Transverse colon (tissue), 4 donors: ENCODE results near the gene GAP43. TPM values are rescaled to one million over a fixed set of nuclear protein-coding genes. Genes with fewer than 3 reads are reported as not detected.

Source experiments
- DNase-seq: peaks from one replicate; pipeline ENCODE4 v3.0.0-alpha.2; 2019
- H3K27ac ChIP-seq, 4 donors: fragments of 200-600 bp; sonication (generic); 2 replicates each; pipeline ENCODE4 v1.5.1; 2016 to 2018; ENCODE audit warnings: inconsistent platforms in 4 of 4
- H3K27me3 ChIP-seq: fragments of 200-600 bp; sonication (generic); 2 replicates; pipeline ENCODE4 v1.5.1; 2017; ENCODE audit warnings: inconsistent platforms
- H3K36me3 ChIP-seq, 4 donors: fragments of 200-600 bp; sonication (generic); 2 replicates each; pipeline ENCODE4 v1.5.1; 2017 to 2019; ENCODE audit warnings: inconsistent platforms in 4 of 4
- H3K4me1 ChIP-seq, 4 donors: fragments of 200-600 bp; sonication (generic); 2 replicates each; pipeline ENCODE4 v1.5.1; 2017 to 2020; ENCODE audit warnings: inconsistent platforms in 4 of 4
- H3K4me3 ChIP-seq, 4 donors: fragments of 200-600 bp; sonication (generic); 1 replicate in 1 of 4; 2 replicates in 3 of 4; pipeline versions ENCODE4 v1.5.1 to v1.6.1; 2017 to 2019; ENCODE audit warnings: inconsistent platforms in 4 of 4
- H3K9me3 ChIP-seq, 2 donors: fragments of 200-600 bp; sonication (generic); 2 replicates each; pipeline ENCODE4 v1.5.1; 2017 to 2019; ENCODE audit warnings: inconsistent platforms in 2 of 2
- CTCF ChIP-seq, 5 experiments: fragments of 200-600 bp in 3 of 5; fragments of 450-650 bp in 2 of 5; sonication (generic) in 3 of 5; IDR thresholded peaks; 1 replicate in 2 of 5; 2 replicates in 3 of 5; pipeline ENCODE4 v1.5.1; 2016 to 2017; ENCODE audit warnings: antibody characterized with exemption in 5 of 5, inconsistent platforms in 3 of 5, mild to moderate bottlenecking in 2 of 5, moderate library complexity in 1 of 5
- EP300 ChIP-seq: sonication (generic); formaldehyde crosslinking; IDR thresholded peaks from one replicate; pipeline ENCODE4 v1.6.1; 2017; ENCODE audit warnings: antibody characterized with exemption, low read depth
- POLR2A ChIP-seq: fragments of 450-650 bp; IDR thresholded peaks from one replicate; pipeline ENCODE4 v1.6.1; 2016; ENCODE audit warnings: antibody characterized with exemption, mild to moderate bottlenecking, moderate library complexity
- POLR2AphosphoS5 ChIP-seq, 3 donors: sonication (generic); formaldehyde crosslinking; IDR thresholded peaks; one replicate each; pipeline ENCODE4 v1.6.1; 2016; ENCODE audit warnings: antibody characterized with exemption in 3 of 3
- WGBS, 2 donors: methylation state at CpG; one replicate each; pipeline ENCODE4 v1.1.5; 2018; ENCODE audit warnings: low coverage in 1 of 2; 5-methylcytosine and 5-hydroxymethylcytosine counted together
- in situ Hi-C, 4 donors: fragments of 200-750 bp; cut with MboI; loops; one replicate each; pipeline versions ENCODE4 v1.15.0 to v1.15.1; 2017; ENCODE audit warnings: low sequenced_read_pairs in 3 of 4, low pct_ligation_motif_present in 1 of 4, low pct_unique_long_range_greater_than_20kb in 1 of 4
- intact Hi-C: fragments of 100-400 bp; cut with DNase I; formaldehyde crosslinking; loops from one replicate; pipeline ENCODE4 v1.15.1; 2023; ENCODE audit warnings: low total_unique reads
- total RNA-seq, 4 donors: library from RNA; depleted of rRNA; stranded (reverse); fragments of >200 nt; gene quantifications; one replicate each; pipeline ENCODE4 v1.1.0, GENCODE V29; 2016

GAP43 gene
- total RNA-seq, 4 donors from 2014 or later, result 2.2 to 3.5 (median 2.6) TPM; not detected in 1

- H3K4me1 ChIP-seq, result no peaks in the 10 kb centered on the region
- H3K4me3 ChIP-seq, result no peak overlapping the region
- H3K9me3 ChIP-seq, result no peaks in the 10 kb centered on the region
- intact Hi-C loops (no loop called here), in situ Hi-C loops (no loop called here)
- no peak for DNase-seq
- H3K27me3 ChIP-seq, result no peaks in the 10 kb centered on the region
- 0 to 56% methylated on average over 1 to 3 of the region's 5 CpGs for WGBS, 2 donors
- TF ChIP-seq CTCF (IDR thresholded peaks at IDR 0.05) (no peak), POLR2AphosphoS5 (IDR thresholded peaks at IDR 0.05) (no peak), EP300 (no peak), POLR2A (no peak)
- no peak overlapping the region for H3K27ac ChIP-seq
- no peaks in the 10 kb centered on the region for H3K36me3 ChIP-seq
These were observed 90.0 kb downstream of the GAP43 start for GRCh38 chr3:115713284-115713683.

- in situ Hi-C loops, result no loop called here
These were observed 92.0 kb downstream of the GAP43 start for GRCh38 chr3:115715241-115715745.

GRCh38 chr3:115720983-115721382 is 97.7 kb downstream of the GAP43 start:
- Histone ChIP-seq H3K36me3 (no peaks in the 10 kb centered on the region), H3K4me3 (no peak overlapping the region), H3K27me3 (no peaks in the 10 kb centered on the region), H3K9me3 (no peaks in the 10 kb centered on the region), H3K27ac (no peak overlapping the region), H3K4me1 (no peaks in the 10 kb centered on the region)
- 74 to 78% methylated on average over 4 of the region's 4 CpGs for whole genome bisulfite sequencing, 2 donors
- in situ Hi-C loops (no loop called here), intact Hi-C loops (no loop called here)
- DNase-seq, result no peak
- TF ChIP-seq POLR2A, result no peak
- no peak for TF ChIP-seq CTCF (IDR thresholded peaks at IDR 0.05)
- TF ChIP-seq POLR2AphosphoS5 (IDR thresholded peaks at IDR 0.05), result no peak
- no peak for TF ChIP-seq EP300

More at GRCh38 chr3:115715241-115715745, 92.0 kb downstream of the GAP43 start:
- no peaks in the 10 kb centered on the region for H3K9me3 ChIP-seq
- H3K27ac ChIP-seq, result no peak overlapping the region
- TF ChIP-seq CTCF (IDR thresholded peaks at IDR 0.05) (no peak), EP300 (no peak), POLR2A (no peak), POLR2AphosphoS5 (IDR thresholded peaks at IDR 0.05) (no peak)
- H3K4me1 ChIP-seq, result no peaks in the 10 kb centered on the region
- H3K27me3 ChIP-seq, result no peaks in the 10 kb centered on the region
- no peak overlapping the region for H3K4me3 ChIP-seq
- DNase-seq, result no peak
- no peaks in the 10 kb centered on the region for H3K36me3 ChIP-seq
- WGBS, 2 donors, result 95 to 96% methylated on average over 4 of the region's 4 CpGs
- intact Hi-C loops, result no loop called here

- 96 to 100% methylated on average over 3 of the region's 3 CpGs for WGBS, 2 donors
- no peak overlapping the region for H3K4me3 ChIP-seq
- no peaks in the 10 kb centered on the region for H3K27me3 ChIP-seq
- DNase-seq, result no peak
- no peak overlapping the region for H3K27ac ChIP-seq
- H3K9me3 ChIP-seq, result no peaks in the 10 kb centered on the region
- H3K36me3 ChIP-seq, result no peaks in the 10 kb centered on the region
- H3K4me1 ChIP-seq, result no peaks in the 10 kb centered on the region
- intact Hi-C loops (no loop called here), in situ Hi-C loops (no loop called here)
- TF ChIP-seq EP300 (no peak), POLR2AphosphoS5 (IDR thresholded peaks at IDR 0.05) (no peak), CTCF (IDR thresholded peaks at IDR 0.05) (no peak), POLR2A (no peak)
These were observed 102.5 kb downstream of the GAP43 start for GRCh38 chr3:115725800-115726199.
